Fibroblast of skin of left quadriceps (primary cell): ENCODE measurements around the gene NUMB.
A peak's percentile ranks its signal among the peaks of the same experiment; 100 is the strongest.

ENCODE experiments used
- DNase-seq, 2 experiments: peaks; one replicate each; pipeline ENCODE4 v3.0.0-alpha.2; 2013; ENCODE audit warnings: low read depth in 2 of 2

NUMB gene

DNA sequence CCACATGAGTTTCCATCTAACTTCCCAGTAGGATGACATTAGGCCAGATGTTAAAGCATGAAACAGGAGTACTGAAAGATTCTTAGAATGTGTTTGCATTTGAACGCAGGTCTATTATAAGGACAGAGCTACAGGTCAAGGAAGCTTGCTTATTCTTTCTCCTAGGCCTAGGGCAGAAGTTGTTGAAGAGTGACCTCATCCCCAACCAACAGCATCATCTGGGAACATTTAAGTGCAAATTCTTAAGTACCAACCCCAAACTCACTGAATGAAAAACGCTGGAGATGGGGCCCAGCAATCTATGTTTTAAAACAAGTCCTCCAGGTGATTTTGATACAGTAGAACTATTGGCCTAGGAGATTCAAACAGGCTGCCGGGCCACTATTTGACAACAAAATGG, 168.6 kb downstream of the NUMB start:
- DNase-seq, result no peak

DNA sequence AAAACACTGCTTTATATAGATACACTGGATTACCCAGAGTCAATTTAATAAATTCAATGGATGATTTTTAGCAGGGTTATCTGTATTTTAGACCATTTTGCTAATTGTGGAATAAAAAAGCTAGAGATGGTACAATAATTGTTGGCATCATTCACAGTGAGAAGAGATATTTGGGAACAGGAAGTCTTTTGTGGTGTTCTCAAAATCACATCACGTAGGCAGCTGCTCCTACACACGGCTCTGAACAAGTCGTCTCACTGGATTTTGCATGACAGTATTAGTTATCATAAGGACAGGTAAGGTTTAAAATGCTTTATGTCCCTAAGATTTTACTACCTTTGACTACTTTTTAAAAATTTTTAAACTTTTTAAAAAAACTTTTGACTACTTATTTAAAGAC, 169.0 kb downstream of the NUMB start:
- no peak for DNase-seq

GRCh38 chr14:73287071-73287470, 171.3 kb downstream of the NUMB start:
- no peak for DNase-seq

- no peak for DNase-seq
These were observed 171.7 kb downstream of the NUMB start for GRCh38 chr14:73286598-73286997.

DNA sequence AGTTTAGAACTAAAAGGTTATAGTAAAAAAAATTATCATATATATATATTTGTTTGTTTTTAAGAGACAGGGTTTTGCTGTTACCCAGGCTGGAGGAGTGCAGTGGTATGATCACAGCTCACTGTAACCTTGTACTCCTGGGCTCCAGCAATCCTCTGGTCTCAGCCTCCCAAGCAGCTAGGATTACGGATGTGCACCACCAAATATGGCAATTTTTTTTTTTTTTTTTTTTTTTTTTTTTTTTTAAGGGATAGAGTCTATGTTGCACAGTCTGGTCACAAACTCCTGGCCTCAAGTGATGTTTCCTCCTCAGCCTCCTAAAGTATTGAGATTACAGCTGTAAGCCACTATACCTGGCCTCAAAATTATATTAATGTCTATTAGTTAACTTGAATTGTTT, 172.4 kb downstream of the NUMB start:
- DNase-seq, result no peak

GRCh38 chr14:73283608-73284379, 174.6 kb downstream of the NUMB start:
- peak in 1 of 2 experiments; percentile 6 for DNase-seq

DNA sequence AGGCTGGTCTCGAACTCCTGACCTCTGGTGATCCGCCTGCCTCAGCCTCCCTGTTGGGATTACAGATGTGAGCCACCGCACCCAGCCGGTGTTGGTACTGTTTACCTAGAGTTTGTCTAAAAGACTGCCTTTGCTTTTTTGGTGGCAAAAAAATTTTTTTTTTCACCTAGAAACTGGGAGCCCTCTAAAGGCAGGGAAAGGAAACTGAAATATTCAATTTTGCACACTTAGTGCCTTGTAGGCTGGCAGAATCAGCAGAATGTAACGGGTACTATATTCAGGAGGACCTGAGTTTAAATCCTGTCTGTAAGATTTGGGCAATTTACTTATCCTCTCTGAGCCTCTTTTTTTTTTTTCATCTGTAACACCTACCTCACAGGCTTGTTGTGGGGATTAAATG, 177.4 kb downstream of the NUMB start:
- DNase-seq, result no peak

DNA sequence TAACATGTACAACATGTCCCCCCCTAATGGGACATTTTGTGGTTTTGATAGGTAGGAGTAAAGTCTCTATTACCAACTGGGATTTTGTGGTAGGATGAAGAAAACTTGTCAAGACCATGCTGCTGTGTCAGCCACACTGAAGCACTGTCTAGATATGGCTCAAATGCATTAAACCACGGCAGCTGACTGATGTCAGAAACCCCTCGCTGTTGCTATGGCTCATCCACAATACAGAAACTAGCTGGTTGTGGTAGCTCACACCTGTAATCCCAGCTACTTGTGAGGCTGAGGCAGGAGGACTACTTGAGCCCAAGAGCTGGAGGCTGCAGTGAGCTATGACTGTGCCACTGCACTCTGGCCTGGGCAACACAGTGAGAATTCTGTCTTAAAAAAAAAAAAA, 181.0 kb downstream of the NUMB start:
- no peak for DNase-seq

DNA sequence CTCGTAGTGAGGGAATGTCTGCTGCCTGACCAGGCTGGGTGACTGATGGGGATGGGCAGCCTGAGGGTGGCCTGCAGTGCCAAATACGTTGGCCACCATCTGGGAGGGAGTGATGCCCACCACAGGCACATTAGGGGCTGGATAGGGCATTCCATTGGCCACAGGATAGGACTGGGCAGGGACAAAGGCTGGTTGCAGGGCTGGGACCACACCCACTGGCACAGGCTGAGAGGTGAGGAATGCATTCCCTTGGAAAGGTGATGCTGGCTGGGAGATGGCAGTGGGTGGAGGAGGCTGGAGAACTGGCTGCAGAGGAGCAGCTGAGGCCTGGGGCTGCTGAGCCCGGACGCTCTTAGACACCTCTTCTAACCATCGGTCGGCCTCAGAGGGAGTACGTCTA, 181.5 kb downstream of the NUMB start:
- DNase-seq, result no peak

DNA sequence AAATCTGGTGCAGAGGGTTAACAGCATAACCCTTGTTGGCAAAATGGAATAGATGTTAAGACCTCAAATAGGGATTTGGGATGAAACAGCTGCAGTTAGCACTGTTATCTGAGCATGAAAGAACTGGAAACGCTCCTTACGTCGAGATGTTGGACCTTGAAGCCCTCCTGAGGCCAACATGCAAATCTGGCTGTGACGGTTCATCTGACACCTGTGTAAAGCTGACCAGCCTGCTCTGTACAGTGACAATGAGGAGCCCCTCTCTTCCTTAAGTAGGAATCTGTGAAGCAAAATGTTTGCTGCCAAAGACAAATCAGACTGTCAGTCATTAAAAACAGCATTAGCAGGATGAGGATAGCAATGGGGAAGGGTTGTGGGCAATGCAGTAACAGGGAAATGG, 184.5 kb downstream of the NUMB start:
- no peak for DNase-seq

DNA sequence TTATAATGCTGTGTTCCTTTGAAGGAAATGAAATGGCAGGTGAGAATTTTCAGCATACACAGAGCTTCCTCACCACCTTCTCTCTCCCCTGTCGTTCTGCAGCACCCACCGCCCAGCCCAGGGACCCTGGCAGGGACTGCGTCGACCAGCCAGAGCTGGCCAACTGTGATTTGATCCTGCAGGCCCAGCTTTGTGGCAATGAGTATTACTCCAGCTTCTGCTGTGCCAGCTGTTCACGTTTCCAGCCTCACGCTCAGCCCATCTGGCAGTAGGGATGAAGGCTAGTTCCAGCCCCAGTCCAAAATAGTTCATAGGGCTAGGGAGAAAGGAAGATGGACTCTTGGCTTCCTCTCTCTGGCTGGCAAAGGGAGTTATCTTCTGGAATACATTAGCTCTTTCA, 186.0 kb downstream of the NUMB start:
- no peak for DNase-seq

DNA sequence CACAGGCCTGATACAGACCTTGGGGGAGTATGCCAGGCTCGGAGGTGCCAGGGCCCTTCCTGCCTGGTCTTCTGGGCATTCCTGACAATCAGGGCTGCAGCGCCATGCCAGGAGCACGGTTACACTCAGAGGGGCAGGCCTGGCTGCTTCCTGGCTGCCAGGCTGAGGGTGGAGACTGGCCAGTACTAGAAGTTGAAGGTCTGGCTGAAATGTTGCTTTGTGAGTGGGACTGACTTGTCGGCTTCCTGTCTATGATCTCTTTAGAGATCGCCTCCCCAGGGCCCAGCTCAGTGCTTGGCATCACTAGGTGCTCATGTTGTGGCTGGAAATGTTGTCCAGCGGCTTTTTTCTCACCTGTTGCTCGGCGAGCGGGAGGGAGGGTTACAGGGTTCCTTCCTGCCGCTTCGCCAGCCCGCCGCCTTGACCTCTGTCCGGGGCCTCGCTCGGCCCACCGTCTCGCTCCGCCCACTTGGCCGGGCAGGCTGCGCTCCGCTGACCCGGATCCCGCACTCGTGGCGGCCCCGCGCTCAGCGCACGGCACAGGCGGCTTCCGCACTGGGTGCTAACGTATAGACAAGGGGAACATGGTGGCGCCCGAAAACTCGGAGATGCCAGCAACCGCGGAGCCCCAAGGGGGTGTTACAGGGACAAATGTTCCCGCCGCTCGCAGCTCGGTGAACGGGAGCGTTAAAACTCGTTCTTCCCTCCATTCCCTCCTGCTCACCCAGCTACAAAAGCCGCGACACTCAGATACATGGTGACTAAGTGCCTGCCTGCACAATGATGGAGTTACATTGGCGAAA, 188.4 kb downstream of the NUMB start:
- no peak for DNase-seq

GRCh38 chr14:73267474-73267873, 190.9 kb downstream of the NUMB start:
- no peak for DNase-seq

DNA sequence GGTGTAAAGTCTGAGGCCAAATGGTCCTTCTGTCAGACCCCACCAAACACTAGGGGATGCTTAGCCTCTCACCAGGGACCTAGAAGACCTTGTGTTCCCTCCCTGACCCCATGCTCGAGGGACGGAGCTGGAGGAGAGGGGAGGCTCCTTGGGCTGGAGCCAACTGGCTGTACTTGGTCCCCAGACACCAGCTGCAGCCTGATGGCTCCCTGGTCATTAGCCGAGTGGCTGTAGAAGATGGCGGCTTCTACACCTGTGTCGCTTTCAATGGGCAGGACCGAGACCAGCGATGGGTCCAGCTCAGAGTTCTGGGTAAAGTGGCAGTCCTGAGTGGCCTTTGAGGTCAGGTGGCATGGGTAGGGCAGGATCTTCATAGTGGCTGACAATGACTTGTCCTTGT, 192.0 kb downstream of the NUMB start:
- no peak for DNase-seq

GRCh38 chr14:73265721-73266046, 192.7 kb downstream of the NUMB start:
- DNase-seq, result no peak

DNA sequence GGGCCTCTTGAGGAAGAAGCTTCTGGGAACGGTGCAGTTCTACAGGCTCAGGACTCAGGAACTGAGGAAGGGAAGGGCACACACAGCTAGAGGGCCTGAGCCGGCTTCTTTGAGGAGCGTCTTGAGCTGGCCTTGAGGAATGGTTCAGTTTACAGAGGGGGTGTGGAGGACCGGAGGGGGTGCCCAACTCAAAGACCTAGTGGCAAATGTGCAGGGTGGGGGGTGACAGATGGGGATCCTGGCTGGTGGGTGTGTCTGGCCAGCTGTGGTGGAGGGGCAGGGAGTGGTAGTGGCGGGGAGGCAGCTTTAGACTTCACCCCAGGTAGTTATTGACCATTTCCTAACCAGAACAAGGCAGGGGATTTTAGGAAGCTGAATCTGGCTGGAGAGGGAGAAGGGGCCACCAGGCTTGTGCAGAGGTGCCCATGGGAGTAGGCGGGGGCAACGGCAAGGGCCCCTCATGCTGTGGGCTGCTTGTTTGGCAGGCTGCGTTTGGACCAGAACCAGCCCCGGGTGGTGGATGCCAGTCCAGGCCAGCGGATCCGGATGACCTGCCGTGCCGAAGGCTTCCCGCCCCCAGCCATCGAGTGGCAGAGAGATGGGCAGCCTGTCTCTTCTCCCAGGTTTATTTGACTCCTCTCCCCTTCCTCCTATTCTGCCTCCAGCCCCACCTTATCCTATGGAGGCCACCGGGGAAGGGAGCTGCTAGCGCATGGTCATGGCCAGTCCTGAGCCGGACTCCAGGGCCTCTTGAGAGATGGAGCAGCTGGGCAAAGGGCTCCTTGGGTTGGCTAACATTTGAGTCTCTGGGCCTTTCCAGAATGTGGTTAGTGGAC, 193.2 kb downstream of the NUMB start:
- no peak for DNase-seq

- DNase-seq, result no peak
These were observed 194.1 kb downstream of the NUMB start for GRCh38 chr14:73264080-73264884.

- no peak for DNase-seq
These were observed 194.7 kb downstream of the NUMB start for GRCh38 chr14:73263606-73264005.

DNA sequence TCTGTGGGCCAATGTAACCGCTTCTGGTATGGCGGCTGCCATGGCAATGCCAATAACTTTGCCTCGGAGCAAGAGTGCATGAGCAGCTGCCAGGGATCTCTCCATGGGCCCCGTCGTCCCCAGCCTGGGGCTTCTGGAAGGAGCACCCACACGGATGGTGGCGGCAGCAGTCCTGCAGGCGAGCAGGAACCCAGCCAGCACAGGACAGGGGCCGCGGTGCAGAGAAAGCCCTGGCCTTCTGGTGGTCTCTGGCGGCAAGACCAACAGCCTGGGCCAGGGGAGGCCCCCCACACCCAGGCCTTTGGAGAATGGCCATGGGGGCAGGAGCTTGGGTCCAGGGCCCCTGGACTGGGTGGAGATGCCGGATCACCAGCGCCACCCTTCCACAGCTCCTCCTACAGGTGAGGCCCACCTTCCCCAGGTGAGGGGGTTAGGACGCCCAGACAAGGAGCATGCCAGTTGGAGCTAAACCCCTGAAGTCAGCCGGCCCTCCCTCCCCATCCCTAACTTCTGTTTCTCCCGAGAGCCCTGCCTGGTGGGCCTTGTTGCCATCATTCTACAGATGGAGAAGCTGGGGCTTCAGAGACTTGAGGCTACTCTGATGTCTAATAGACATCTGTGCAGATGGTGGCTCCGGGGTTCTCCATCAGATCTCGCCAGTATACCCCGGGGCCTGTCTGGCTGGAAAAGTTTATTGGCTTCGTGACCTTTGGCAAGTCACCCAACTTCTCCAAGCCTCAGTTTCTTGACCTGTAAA, 195.7 kb downstream of the NUMB start:
- no peak for DNase-seq

DNA sequence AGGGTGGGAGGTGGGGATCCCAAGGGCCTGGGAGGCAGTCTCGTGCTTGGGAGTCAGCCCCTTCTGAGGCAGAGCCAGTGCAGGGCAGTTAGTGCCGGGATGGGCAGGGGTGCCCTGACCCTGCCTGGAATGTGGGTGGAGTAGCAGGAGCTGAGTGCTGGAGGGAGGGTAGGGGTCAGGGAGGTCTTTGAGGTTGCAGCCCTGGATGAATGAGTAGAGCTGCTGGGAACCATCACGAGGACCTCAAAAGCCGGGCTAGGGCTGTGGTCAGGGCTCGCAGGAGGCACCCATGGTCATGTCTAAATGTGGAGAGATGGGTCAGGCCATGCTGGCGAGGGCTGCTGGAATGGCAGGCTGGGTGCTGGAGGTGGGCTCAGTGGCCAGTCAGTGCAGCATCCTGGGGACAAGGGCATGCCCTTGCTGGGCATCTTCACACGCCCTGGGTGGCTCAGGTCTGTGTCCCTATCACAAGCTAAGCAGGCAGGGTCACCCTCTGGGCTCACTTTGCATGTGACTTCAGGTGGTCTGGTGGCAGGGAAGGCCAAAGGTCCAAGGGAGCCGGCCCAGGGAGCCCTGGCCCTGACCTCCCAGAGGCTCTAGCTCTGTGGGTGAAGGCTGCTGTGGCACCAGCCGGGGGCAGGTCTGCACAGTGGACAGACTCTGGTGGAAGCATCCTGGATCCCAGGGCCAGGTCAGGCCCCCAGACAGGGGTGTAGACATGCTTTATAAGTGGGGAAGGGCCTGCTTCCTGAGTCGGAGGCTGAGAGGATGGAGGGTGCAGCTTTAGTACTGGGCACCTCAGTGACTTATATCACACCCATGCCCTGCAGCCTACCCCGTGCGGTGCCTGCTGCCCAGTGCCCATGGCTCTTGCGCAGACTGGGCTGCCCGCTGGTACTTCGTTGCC, 196.6 kb downstream of the NUMB start:
- DNase-seq, result no peak
